Neural cell (in vitro differentiated cells): ENCODE measurements around the gene ARHGEF26.

Experiments
- CTCF ChIP-seq: fragments of 450-650 bp; IDR thresholded peaks from 2 replicates; pipeline ENCODE4 v1.5.1; 2014; ENCODE audit warnings: antibody characterized with exemption, mild to moderate bottlenecking, moderate library complexity; ENCODE audit not compliant: poor library complexity, severe bottlenecking
- EP300 ChIP-seq: fragments of 450-650 bp; conservative IDR thresholded peaks from 2 replicates; pipeline ENCODE4 v1.6.1; 2014; ENCODE audit warnings: antibody characterized with exemption, mild to moderate bottlenecking, moderate library complexity; ENCODE audit not compliant: poor library complexity, severe bottlenecking
- EZH2 ChIP-seq: fragments of 200-600, 300-800 bp; shearing (Covaris generic), sonication (generic); IDR thresholded peaks from 2 replicates; pipeline ENCODE4 v1.6.1; 2014; ENCODE audit warnings: antibody characterized with exemption, low read length, borderline replicate concordance, mild to moderate bottlenecking; ENCODE audit not compliant: insufficient read depth, poor library complexity, severe bottlenecking
- TAF1 ChIP-seq: IDR thresholded peaks from 2 replicates; pipeline ENCODE4 v1.6.1; 2012; ENCODE audit warnings: low read depth
- TF ChIP-seq, protein P1 (sequence below): IDR thresholded peaks from 2 replicates; pipeline ENCODE4 v1.6.1; 2012; ENCODE audit warnings: borderline replicate concordance

DNA sequence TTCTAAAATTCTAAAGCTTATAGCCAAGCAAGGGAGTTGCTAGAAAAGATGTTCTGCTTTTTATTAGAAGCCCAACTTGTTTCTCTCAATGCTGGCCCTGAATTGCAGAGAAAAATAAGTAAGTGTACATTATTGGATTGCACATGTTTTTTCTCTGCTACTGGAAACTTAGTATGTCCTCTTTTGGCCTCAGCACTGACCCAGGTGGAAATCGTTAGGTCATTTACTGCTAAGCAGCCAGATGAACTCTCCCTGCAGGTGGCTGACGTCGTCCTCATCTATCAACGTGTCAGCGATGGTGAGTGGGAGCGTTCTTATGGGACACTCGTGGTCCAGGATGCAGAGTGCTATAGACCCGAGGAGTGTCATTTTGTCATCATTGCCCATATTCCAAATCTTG, 133.3 kb downstream of the ARHGEF26 start:
- TF ChIP-seq EZH2: no peak
- no peak for TF ChIP-seq EP300
- TF ChIP-seq CTCF: no peak
- no peak for TF ChIP-seq TAF1
- TF ChIP-seq, protein P1, sequence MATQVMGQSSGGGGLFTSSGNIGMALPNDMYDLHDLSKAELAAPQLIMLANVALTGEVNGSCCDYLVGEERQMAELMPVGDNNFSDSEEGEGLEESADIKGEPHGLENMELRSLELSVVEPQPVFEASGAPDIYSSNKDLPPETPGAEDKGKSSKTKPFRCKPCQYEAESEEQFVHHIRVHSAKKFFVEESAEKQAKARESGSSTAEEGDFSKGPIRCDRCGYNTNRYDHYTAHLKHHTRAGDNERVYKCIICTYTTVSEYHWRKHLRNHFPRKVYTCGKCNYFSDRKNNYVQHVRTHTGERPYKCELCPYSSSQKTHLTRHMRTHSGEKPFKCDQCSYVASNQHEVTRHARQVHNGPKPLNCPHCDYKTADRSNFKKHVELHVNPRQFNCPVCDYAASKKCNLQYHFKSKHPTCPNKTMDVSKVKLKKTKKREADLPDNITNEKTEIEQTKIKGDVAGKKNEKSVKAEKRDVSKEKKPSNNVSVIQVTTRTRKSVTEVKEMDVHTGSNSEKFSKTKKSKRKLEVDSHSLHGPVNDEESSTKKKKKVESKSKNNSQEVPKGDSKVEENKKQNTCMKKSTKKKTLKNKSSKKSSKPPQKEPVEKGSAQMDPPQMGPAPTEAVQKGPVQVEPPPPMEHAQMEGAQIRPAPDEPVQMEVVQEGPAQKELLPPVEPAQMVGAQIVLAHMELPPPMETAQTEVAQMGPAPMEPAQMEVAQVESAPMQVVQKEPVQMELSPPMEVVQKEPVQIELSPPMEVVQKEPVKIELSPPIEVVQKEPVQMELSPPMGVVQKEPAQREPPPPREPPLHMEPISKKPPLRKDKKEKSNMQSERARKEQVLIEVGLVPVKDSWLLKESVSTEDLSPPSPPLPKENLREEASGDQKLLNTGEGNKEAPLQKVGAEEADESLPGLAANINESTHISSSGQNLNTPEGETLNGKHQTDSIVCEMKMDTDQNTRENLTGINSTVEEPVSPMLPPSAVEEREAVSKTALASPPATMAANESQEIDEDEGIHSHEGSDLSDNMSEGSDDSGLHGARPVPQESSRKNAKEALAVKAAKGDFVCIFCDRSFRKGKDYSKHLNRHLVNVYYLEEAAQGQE: no peak
